ENCODE data around the gene SNX8. TPM values are rescaled to one million over a fixed set of nuclear protein-coding genes. Genes with fewer than 3 reads are reported as not detected.

SNX8 gene
- total and polyA plus RNA-seq, 2 donors (not counting 1 experiment from before 2014, with no cell fraction given), result 64.4 to 126 TPM

DNA sequence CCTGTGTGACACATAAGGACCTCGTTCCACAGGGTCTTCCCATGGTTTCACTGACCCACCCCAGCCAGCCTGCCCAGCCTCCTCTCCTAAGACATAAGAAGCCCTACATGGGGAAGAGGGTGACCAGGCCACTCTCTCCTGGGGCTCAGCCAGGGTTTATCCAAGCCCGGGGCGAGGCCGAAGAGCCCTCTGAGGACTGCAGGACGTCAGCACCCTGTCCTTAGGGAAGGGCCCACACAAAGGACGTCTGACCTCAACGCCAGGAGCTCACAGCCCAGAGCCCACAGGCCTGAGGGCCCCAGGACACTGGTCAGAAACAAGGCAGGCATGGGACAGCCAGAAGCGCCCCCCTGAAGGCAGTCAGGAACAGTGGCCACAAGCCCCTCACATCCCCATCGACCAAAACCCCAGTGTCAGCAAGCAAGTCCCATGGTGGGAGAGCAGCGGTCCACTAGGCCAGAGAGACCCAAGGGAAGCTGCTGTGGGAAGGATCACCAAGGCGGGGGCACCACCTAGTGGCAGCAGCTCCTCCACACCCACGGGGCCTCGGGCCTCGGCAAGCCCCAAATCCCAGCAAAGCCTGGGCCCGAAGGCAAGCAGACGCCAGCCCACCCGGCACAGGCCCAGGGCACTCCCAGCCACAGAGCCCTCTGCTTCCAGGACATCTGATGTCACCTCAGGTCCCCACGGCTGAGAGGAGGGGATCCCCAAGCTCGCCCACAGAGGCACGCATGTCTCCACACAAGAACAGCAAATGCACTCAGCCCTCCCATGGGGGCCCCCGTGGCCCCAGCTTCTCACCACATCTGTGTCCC, 104.9 kb downstream of the SNX8 start:
- no peaks in the 10 kb centered on the region for H3K9me3 Mint-ChIP-seq (ENCODE audit: insufficient read depth)
- Histone ChIP-seq H3K9me3 (ENCODE audit: control extremely low read depth in 1 of 3, control insufficient read depth in 2 of 3, insufficient read depth in 1 of 3, low read length in 2 of 3) (peaks cover 0 to 4% (median 0%) of the 10 kb centered on the region in 3 donors), H3K27me3 (replicated peaks in 1 of 4; ENCODE audit: control extremely low read depth in 1 of 4, control insufficient read depth in 3 of 4, insufficient read depth in 4 of 4, low read length in 3 of 4) (no peaks in the 10 kb centered on the region), H3K36me3 (replicated peaks in 1 of 2; ENCODE audit: control extremely low read depth in 1 of 2, control insufficient read depth in 1 of 2, extremely low read depth in 1 of 2, insufficient read depth in 2 of 2, low read length in 1 of 2) (peaks cover 0 to 39% of the 10 kb centered on the region in 2 experiments), H3K4me2 (replicated peaks; ENCODE audit: low read depth, low read length, poor library complexity, severe bottlenecking) (no peak overlapping the region), H3K4me1 (ENCODE audit: control insufficient read depth in 2 of 2, insufficient read depth in 2 of 2, low read length in 2 of 2) (peaks cover 0 to 5% of the 10 kb centered on the region in 2 donors), H3K4me3 (ENCODE audit: control extremely low read depth in 1 of 5, extremely low read depth in 1 of 5, insufficient read depth in 1 of 5, low read depth in 2 of 5, low read length in 4 of 5) (no peak overlapping the region), H4K20me1 (ENCODE audit: control insufficient read depth, insufficient read depth, low read length, poor library complexity, severe bottlenecking) (no peaks in the 10 kb centered on the region), H3K79me2 (ENCODE audit: control insufficient read depth, insufficient read depth, low read length) (no peaks in the 10 kb centered on the region), H3K9ac (ENCODE audit: low read length) (no peak overlapping the region), H2AFZ (ENCODE audit: insufficient read depth, low read depth, low read length, poor library complexity, severe bottlenecking) (peak overlapping the region; percentile 21), H3K27ac (ENCODE audit: low read length in 2 of 2) (no peak overlapping the region)
- ChIA-PET CTCF (interaction anchor here (0.5 to 3.7 kb wide), 13 partner anchors 11 to 630 kb away, joined by 3 to 21 read pairs (median 4); partner anchors contain the start of gene EIF3B), POLR2A (no interaction called here)
- intact Hi-C loops (cut with micrococcal nuclease), result loop anchor here (1.0 kb wide), 2 partner anchors 109 to 630 kb away; no protein-coding TSS in a partner anchor
- DNase-seq (peak; percentile 74), ATAC-seq (ENCODE audit: low read depth) (peak; percentile 75)
- peaks cover 9% of the 10 kb centered on the region for H3K4me1 Mint-ChIP-seq
- TF ChIP-seq EZH2 (IDR thresholded peaks at IDR 0.05; ENCODE audit: borderline replicate concordance, insufficient read depth, low read depth, low read length, poor library complexity, severe bottlenecking), result no peak
- TF ChIP-seq, protein P1, sequence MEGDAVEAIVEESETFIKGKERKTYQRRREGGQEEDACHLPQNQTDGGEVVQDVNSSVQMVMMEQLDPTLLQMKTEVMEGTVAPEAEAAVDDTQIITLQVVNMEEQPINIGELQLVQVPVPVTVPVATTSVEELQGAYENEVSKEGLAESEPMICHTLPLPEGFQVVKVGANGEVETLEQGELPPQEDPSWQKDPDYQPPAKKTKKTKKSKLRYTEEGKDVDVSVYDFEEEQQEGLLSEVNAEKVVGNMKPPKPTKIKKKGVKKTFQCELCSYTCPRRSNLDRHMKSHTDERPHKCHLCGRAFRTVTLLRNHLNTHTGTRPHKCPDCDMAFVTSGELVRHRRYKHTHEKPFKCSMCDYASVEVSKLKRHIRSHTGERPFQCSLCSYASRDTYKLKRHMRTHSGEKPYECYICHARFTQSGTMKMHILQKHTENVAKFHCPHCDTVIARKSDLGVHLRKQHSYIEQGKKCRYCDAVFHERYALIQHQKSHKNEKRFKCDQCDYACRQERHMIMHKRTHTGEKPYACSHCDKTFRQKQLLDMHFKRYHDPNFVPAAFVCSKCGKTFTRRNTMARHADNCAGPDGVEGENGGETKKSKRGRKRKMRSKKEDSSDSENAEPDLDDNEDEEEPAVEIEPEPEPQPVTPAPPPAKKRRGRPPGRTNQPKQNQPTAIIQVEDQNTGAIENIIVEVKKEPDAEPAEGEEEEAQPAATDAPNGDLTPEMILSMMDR (IDR thresholded peaks at IDR 0.05), result peak; percentile 71
- peak overlapping the region; percentile 7 for H3K27ac Mint-ChIP-seq
- WGBS (ENCODE audit: insufficient coverage), result 71% methylated on average over 21 of the region's 21 CpGs
- H3K4me3 Mint-ChIP-seq, result no peak overlapping the region
- H3K27me3 Mint-ChIP-seq, result no peaks in the 10 kb centered on the region

GRCh38 chr7:2208712-2209111, 105.5 kb downstream of the SNX8 start:
- CTCF ChIA-PET, result interaction anchor here (1.0 to 3.7 kb wide), 8 partner anchors 28 to 630 kb away, joined by 3 to 21 read pairs (median 6); partner anchors contain the start of gene EIF3B
- POLR2A ChIA-PET, result no interaction called here
- Histone ChIP-seq H3K4me1 (ENCODE audit: control insufficient read depth in 2 of 2, insufficient read depth in 2 of 2, low read length in 2 of 2) (peaks cover 0 to 10% of the 10 kb centered on the region in 2 donors), H3K9me3 (ENCODE audit: control extremely low read depth in 1 of 3, control insufficient read depth in 2 of 3, insufficient read depth in 1 of 3, low read length in 2 of 3) (peaks cover 0 to 4% (median 0%) of the 10 kb centered on the region in 3 donors), H3K9ac (ENCODE audit: low read length) (no peak overlapping the region), H2AFZ (ENCODE audit: insufficient read depth, low read depth, low read length, poor library complexity, severe bottlenecking) (no peak overlapping the region), H3K36me3 (replicated peaks in 1 of 2; ENCODE audit: control extremely low read depth in 1 of 2, control insufficient read depth in 1 of 2, extremely low read depth in 1 of 2, insufficient read depth in 2 of 2, low read length in 1 of 2) (peaks cover 0 to 33% of the 10 kb centered on the region in 2 experiments), H4K20me1 (ENCODE audit: control insufficient read depth, insufficient read depth, low read length, poor library complexity, severe bottlenecking) (no peaks in the 10 kb centered on the region), H3K27ac (ENCODE audit: low read length in 2 of 2) (no peak overlapping the region), H3K79me2 (ENCODE audit: control insufficient read depth, insufficient read depth, low read length) (no peaks in the 10 kb centered on the region), H3K4me3 (ENCODE audit: control extremely low read depth in 1 of 5, extremely low read depth in 1 of 5, insufficient read depth in 1 of 5, low read depth in 2 of 5, low read length in 4 of 5) (no peak overlapping the region), H3K27me3 (replicated peaks in 1 of 4; ENCODE audit: control extremely low read depth in 1 of 4, control insufficient read depth in 3 of 4, insufficient read depth in 4 of 4, low read length in 3 of 4) (no peaks in the 10 kb centered on the region), H3K4me2 (replicated peaks; ENCODE audit: low read depth, low read length, poor library complexity, severe bottlenecking) (no peak overlapping the region)
- H3K4me1 Mint-ChIP-seq, result peaks cover 15% of the 10 kb centered on the region
- no peaks in the 10 kb centered on the region for H3K9me3 Mint-ChIP-seq (ENCODE audit: insufficient read depth)
- 97% methylated on average over 16 of the region's 16 CpGs for WGBS (ENCODE audit: insufficient coverage)
- intact Hi-C loops (cut with micrococcal nuclease), result loop anchor here (1.0 kb wide), 2 partner anchors 108 to 629 kb away; no protein-coding TSS in a partner anchor
- H3K27ac Mint-ChIP-seq, result no peak overlapping the region
- TF ChIP-seq EZH2 (IDR thresholded peaks at IDR 0.05; ENCODE audit: borderline replicate concordance, insufficient read depth, low read depth, low read length, poor library complexity, severe bottlenecking), result no peak
- TF ChIP-seq, protein P1 (IDR thresholded peaks at IDR 0.05), result no peak
- DNase-seq (no peak), ATAC-seq (ENCODE audit: low read depth) (no peak)
- H3K27me3 Mint-ChIP-seq, result no peaks in the 10 kb centered on the region
- H3K4me3 Mint-ChIP-seq, result no peak overlapping the region

Measured in B cell (primary cell).